MCF 10A (cell line): ENCODE data around the gene TMEM253. TPM values are rescaled to one million over a fixed set of nuclear protein-coding genes. Genes with fewer than 3 reads are reported as not detected.

Source experiments
- BruUV-seq: library from RNA; stranded (reverse); fragments of 400-500 nt; replicated peaks from 2 replicates; lab custom pipeline; 2021; lab: Mats Ljungman, UMichigan
- CTCF ChIA-PET: fragments of 300-600 bp; sonication (Branson Sonifier 250); formaldehyde crosslinking; extraction: SDS; loops from one replicate; lab custom pipeline; 2021; ENCODE audit warnings: antibody characterized with exemption, inconsistent platforms; lab: Yijun Ruan, JAX
- POLR2A ChIA-PET: fragments of 300-600, 350-650 bp; sonication (Branson Sonifier 250); formaldehyde crosslinking; extraction: SDS; loops from one replicate; lab custom pipeline; 2020; ENCODE audit warnings: antibody characterized with exemption, inconsistent platforms; lab: Yijun Ruan, JAX
- DNase-seq: peaks from one replicate; pipeline ENCODE4 v3.0.0-alpha.2; 2018; ENCODE audit not compliant: unreplicated experiment
- H3K27ac Mint-ChIP-seq: one replicate; pipeline ENCODE4 v1.8.0; 2022; ENCODE audit warnings: mild to moderate bottlenecking, low read depth, mixed read lengths; ENCODE audit not compliant: unreplicated experiment
- H3K27me3 Mint-ChIP-seq: one replicate; pipeline ENCODE4 v1.8.0; 2022; ENCODE audit warnings: mixed read lengths; ENCODE audit not compliant: insufficient read depth, unreplicated experiment
- H3K36me3 Mint-ChIP-seq: one replicate; pipeline ENCODE4 v1.8.0; 2022; ENCODE audit warnings: mild to moderate bottlenecking, moderate library complexity, mixed read lengths; ENCODE audit not compliant: insufficient read depth, unreplicated experiment
- H3K4me1 Mint-ChIP-seq: one replicate; pipeline ENCODE4 v1.8.0; 2022; ENCODE audit warnings: mixed read lengths; ENCODE audit not compliant: insufficient read depth, unreplicated experiment
- H3K4me3 Mint-ChIP-seq: one replicate; pipeline ENCODE4 v1.8.0; 2022; ENCODE audit warnings: mild to moderate bottlenecking, moderate library complexity, mixed read lengths; ENCODE audit not compliant: unreplicated experiment
- H3K9me3 Mint-ChIP-seq: one replicate; pipeline ENCODE4 v1.8.0; 2022; ENCODE audit warnings: mixed read lengths; ENCODE audit not compliant: unreplicated experiment
- intact Hi-C: fragments of 100-400 bp; cut with micrococcal nuclease; formaldehyde crosslinking; loops from 2 replicates; pipeline ENCODE4 v1.14.1; 2022
- total RNA-seq: library from RNA; stranded (reverse); gene quantifications from 2 replicates; pipeline ENCODE4 v1.2.3, GENCODE V29; 2022
- TF ChIP-seq, protein P1 (sequence below): fragments of 200-600 bp; IDR thresholded peaks from one replicate; pipeline ENCODE4 v1.8.0; 2022; ENCODE audit warnings: antibody characterized with exemption, mild to moderate bottlenecking; ENCODE audit not compliant: unreplicated experiment

The TMEM253 gene
- total RNA-seq, 1 experiment from 2014 or later, result 1.6 TPM

GRCh38 chr14:21103710-21104447, 3.0 kb downstream of the TMEM253 start:
- H3K27ac Mint-ChIP-seq, result peak overlapping the region; percentile 67
- H3K4me3 Mint-ChIP-seq, result peak overlapping the region; percentile 84
- H3K9me3 Mint-ChIP-seq, result no peaks in the 10 kb centered on the region
- H3K36me3 Mint-ChIP-seq, result no peaks in the 10 kb centered on the region
- peaks cover 52% of the 10 kb centered on the region for H3K4me1 Mint-ChIP-seq
- DNase-seq, result peak; percentile 98
- BruUV-seq, result TSS peak; percentile 85
- POLR2A ChIA-PET, result interaction anchor here (0.6 to 5.2 kb wide), 23 partner anchors 9 to 690 kb away, joined by 3 to 44 read pairs (median 4); partner anchors contain the start of genes ARHGEF40, RNASE4, RNASE7 and TEP1
- intact Hi-C loops, result loop anchor here (1.0 to 5.0 kb wide), 4 partner anchors 12 to 422 kb away; partner anchors contain the start of gene RNASE4
- TF ChIP-seq, protein P1, sequence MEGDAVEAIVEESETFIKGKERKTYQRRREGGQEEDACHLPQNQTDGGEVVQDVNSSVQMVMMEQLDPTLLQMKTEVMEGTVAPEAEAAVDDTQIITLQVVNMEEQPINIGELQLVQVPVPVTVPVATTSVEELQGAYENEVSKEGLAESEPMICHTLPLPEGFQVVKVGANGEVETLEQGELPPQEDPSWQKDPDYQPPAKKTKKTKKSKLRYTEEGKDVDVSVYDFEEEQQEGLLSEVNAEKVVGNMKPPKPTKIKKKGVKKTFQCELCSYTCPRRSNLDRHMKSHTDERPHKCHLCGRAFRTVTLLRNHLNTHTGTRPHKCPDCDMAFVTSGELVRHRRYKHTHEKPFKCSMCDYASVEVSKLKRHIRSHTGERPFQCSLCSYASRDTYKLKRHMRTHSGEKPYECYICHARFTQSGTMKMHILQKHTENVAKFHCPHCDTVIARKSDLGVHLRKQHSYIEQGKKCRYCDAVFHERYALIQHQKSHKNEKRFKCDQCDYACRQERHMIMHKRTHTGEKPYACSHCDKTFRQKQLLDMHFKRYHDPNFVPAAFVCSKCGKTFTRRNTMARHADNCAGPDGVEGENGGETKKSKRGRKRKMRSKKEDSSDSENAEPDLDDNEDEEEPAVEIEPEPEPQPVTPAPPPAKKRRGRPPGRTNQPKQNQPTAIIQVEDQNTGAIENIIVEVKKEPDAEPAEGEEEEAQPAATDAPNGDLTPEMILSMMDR, result peak; percentile 58
- CTCF ChIA-PET, result interaction anchor here (0.6 to 10.5 kb wide), 37 partner anchors 9 to 776 kb away, joined by 3 to 248 read pairs (median 7); partner anchors contain the start of genes ARHGEF40, PIP4P1, RNASE4 and RNASE7
- H3K27me3 Mint-ChIP-seq, result no peaks in the 10 kb centered on the region

DNA sequence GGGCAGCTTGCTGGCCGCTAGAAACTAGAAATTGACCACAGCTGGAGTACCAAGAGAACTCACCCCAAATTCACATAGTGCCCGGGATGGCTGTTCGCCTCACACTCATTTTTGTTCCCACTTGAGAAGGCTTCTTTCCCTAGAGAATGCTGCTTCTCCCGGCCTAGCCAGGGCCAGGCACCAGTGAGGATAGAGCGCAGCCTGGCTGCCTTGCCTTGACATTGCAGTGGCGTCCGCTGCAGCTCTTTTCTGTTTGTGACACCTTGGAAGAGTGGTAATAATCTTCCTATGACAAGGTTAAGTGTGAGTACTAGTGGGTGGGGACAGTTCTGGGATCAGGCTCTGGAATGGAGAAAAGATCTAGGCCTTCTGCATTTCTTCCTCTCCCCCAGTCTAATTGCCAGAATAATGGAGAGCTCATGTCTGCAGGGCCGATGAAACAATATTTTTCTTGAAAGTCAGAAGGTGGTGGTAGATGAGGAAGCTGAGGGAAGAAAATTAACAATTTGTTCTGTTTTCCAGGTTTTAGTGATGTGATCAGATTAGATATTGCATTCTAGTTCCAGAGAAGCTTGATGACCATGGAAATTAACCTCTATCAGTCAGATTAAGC, 3.7 kb downstream of the TMEM253 start:
- POLR2A ChIA-PET, result interaction anchor here (0.6 to 5.2 kb wide), 16 partner anchors 9 to 691 kb away, joined by 3 to 44 read pairs (median 7); partner anchors contain the start of genes ARHGEF40, RNASE4, RNASE7 and TEP1
- TF ChIP-seq, protein P1, result peak; percentile 89
- no peaks in the 10 kb centered on the region for H3K27me3 Mint-ChIP-seq
- BruUV-seq, result no TSS peak
- H3K4me1 Mint-ChIP-seq, result peaks cover 46% of the 10 kb centered on the region
- intact Hi-C loops, result loop anchor here (1.0 to 5.0 kb wide), 5 partner anchors 12 to 422 kb away; partner anchors contain the start of gene RNASE4
- H3K4me3 Mint-ChIP-seq, result peak overlapping the region; percentile 84
- peak; percentile 85 for DNase-seq
- H3K36me3 Mint-ChIP-seq, result no peaks in the 10 kb centered on the region
- CTCF ChIA-PET, result interaction anchor here (0.6 to 10.5 kb wide), 35 partner anchors 10 to 643 kb away, joined by 3 to 248 read pairs (median 9); partner anchors contain the start of genes ARHGEF40, PIP4P1, RNASE4 and RNASE7
- no peaks in the 10 kb centered on the region for H3K9me3 Mint-ChIP-seq
- H3K27ac Mint-ChIP-seq, result peak overlapping the region; percentile 67

- TF ChIP-seq, protein P1, result no peak
- H3K4me1 Mint-ChIP-seq, result peaks cover 48% of the 10 kb centered on the region
- ChIA-PET POLR2A (interaction anchor here (0.6 to 5.2 kb wide), 13 partner anchors 10 to 421 kb away, joined by 3 to 44 read pairs (median 11); partner anchors contain the start of genes ARHGEF40, RNASE4 and RNASE7), CTCF (interaction anchor here (0.6 to 10.5 kb wide), 31 partner anchors 11 to 643 kb away, joined by 3 to 248 read pairs (median 9); partner anchors contain the start of genes ARHGEF40, PIP4P1, RNASE4 and RNASE7)
- H3K4me3 Mint-ChIP-seq, result peak overlapping the region; percentile 84
- no peaks in the 10 kb centered on the region for H3K27me3 Mint-ChIP-seq
- BruUV-seq, result no TSS peak
- no peaks in the 10 kb centered on the region for H3K9me3 Mint-ChIP-seq
- intact Hi-C loops, result loop anchor here (5.0 kb wide), 1 partner anchor 248 kb away; no protein-coding TSS in a partner anchor
- peak overlapping the region; percentile 67 for H3K27ac Mint-ChIP-seq
- H3K36me3 Mint-ChIP-seq, result no peaks in the 10 kb centered on the region
- no peak for DNase-seq
Measured at GRCh38 chr14:21105095-21105494, 4.2 kb downstream of the TMEM253 start.
